Breast epithelium (tissue), 4 donors: ENCODE data around the gene NDUFAF8. TPM values are rescaled to one million over a fixed set of nuclear protein-coding genes. Genes with fewer than 3 reads are reported as not detected.

Experiments used
- DNase-seq, 2 donors: peaks; one replicate each; pipeline ENCODE4 v3.0.0-alpha.2; 2019; ENCODE audit warnings: low spot score in 2 of 2
- H3K27ac ChIP-seq, 2 donors: fragments of 200-600 bp; sonication (generic) in 1 of 2; one replicate each; pipeline ENCODE4 v1.5.1; 2016 to 2019; ENCODE audit warnings: mild to moderate bottlenecking in 1 of 2
- H3K27me3 ChIP-seq, 2 donors: fragments of 200-600 bp; sonication (generic) in 1 of 2; one replicate each; pipeline versions ENCODE4 v1.5.1 to v1.6.0; 2017 to 2019; ENCODE audit warnings: control low read depth in 1 of 2, mild to moderate bottlenecking in 1 of 2
- H3K36me3 ChIP-seq: fragments of 200-600 bp; one replicate; pipeline ENCODE4 v1.5.1; 2019
- H3K4me1 ChIP-seq, 2 donors: fragments of 200-600 bp; sonication (generic); one replicate each; pipeline ENCODE4 v1.5.1; 2016 to 2019; ENCODE audit warnings: control low read depth in 1 of 2
- H3K4me3 ChIP-seq, 3 donors: fragments of 200-600 bp; sonication (generic); 1 replicate in 2 of 3; 2 replicates in 1 of 3; pipeline ENCODE4 v1.5.1; 2016 to 2019; ENCODE audit warnings: mild to moderate bottlenecking in 3 of 3, moderate library complexity in 2 of 3
- H3K9me3 ChIP-seq, 2 donors: fragments of 200-600 bp; sonication (generic) in 1 of 2; one replicate each; pipeline ENCODE4 v1.5.1; 2016 to 2019; ENCODE audit warnings: control low read depth in 1 of 2
- CTCF ChIP-seq, 3 donors: fragments of 450-650 bp; IDR thresholded peaks; one replicate each; pipeline ENCODE4 v1.5.1; 2016 to 2017; ENCODE audit warnings: antibody characterized with exemption in 3 of 3, mild to moderate bottlenecking in 3 of 3, moderate library complexity in 3 of 3
- POLR2A ChIP-seq: fragments of 450-650 bp; IDR thresholded peaks from one replicate; pipeline ENCODE4 v1.6.1; 2016; ENCODE audit warnings: antibody characterized with exemption, mild to moderate bottlenecking, moderate library complexity
- POLR2AphosphoS5 ChIP-seq, 3 donors: sonication (generic); formaldehyde crosslinking; IDR thresholded peaks; one replicate each; pipeline ENCODE4 v1.6.1; 2017; ENCODE audit warnings: antibody characterized with exemption in 3 of 3
- intact Hi-C: fragments of 100-400 bp; cut with DNase I; formaldehyde crosslinking; loops from one replicate; pipeline ENCODE4 v1.15.1; 2023; ENCODE audit warnings: low total_unique reads
- total RNA-seq, 3 donors: library from RNA; depleted of rRNA; stranded (reverse); fragments of >200 nt; gene quantifications; one replicate each; pipeline ENCODE4 v1.1.0, GENCODE V29; 2016

NDUFAF8 gene
- total RNA-seq, 3 donors from 2014 or later, result 34.2 to 39.7 (median 35.2) TPM

GRCh38 chr17:81202318-81202717 lies 36.8 kb upstream of the NDUFAF8 start:
- no peak overlapping the region for H3K27ac ChIP-seq
- no peak overlapping the region for H3K4me3 ChIP-seq
- intact Hi-C loops, result no loop called here
- no peaks in the 10 kb centered on the region for H3K36me3 ChIP-seq
- no peaks in the 10 kb centered on the region for H3K9me3 ChIP-seq
- DNase-seq, result peak in 1 of 2 donors; percentile 76
- no peaks in the 10 kb centered on the region for H3K4me1 ChIP-seq
- H3K27me3 ChIP-seq, result no peaks in the 10 kb centered on the region
- TF ChIP-seq CTCF (IDR thresholded peaks at IDR 0.05) (no peak), POLR2A (no peak), POLR2AphosphoS5 (IDR thresholded peaks at IDR 0.05) (no peak)

GRCh38 chr17:81203136-81203535 lies 36.0 kb upstream of the NDUFAF8 start:
- Histone ChIP-seq H3K27me3 (no peaks in the 10 kb centered on the region), H3K4me3 (no peak overlapping the region), H3K27ac (no peak overlapping the region), H3K36me3 (no peaks in the 10 kb centered on the region), H3K9me3 (no peaks in the 10 kb centered on the region), H3K4me1 (no peaks in the 10 kb centered on the region)
- TF ChIP-seq POLR2A, result no peak
- no peak for TF ChIP-seq POLR2AphosphoS5 (IDR thresholded peaks at IDR 0.05)
- TF ChIP-seq CTCF (IDR thresholded peaks at IDR 0.05), result no peak
- intact Hi-C loops, result no loop called here
- no peak for DNase-seq

DNA sequence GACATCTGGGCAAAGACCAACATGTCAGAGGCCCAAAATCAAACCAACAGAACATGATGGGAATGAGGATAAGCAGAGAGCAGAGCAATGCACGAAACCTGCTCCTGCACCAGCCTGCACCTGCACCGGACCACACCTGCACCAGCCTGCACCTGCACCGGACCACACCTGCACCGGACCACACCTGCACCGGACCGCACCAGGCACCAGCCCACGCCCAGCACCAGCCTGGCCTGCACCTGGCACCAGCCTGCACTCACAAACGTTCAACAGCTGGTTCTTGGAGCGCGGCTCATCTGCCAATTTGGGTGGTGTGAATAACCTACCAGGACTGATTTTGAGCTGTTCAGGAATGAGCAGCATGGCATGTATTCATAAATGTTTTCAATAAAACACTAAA lies 34.5 kb upstream of the NDUFAF8 start:
- H3K4me1 ChIP-seq, result no peaks in the 10 kb centered on the region
- no peak overlapping the region for H3K27ac ChIP-seq
- DNase-seq, result no peak
- no peaks in the 10 kb centered on the region for H3K36me3 ChIP-seq
- no peak overlapping the region for H3K4me3 ChIP-seq
- no peaks in the 10 kb centered on the region for H3K9me3 ChIP-seq
- TF ChIP-seq POLR2A (no peak), CTCF (IDR thresholded peaks at IDR 0.05) (no peak), POLR2AphosphoS5 (IDR thresholded peaks at IDR 0.05) (no peak)
- H3K27me3 ChIP-seq, result no peaks in the 10 kb centered on the region
- intact Hi-C loops, result no loop called here

DNA sequence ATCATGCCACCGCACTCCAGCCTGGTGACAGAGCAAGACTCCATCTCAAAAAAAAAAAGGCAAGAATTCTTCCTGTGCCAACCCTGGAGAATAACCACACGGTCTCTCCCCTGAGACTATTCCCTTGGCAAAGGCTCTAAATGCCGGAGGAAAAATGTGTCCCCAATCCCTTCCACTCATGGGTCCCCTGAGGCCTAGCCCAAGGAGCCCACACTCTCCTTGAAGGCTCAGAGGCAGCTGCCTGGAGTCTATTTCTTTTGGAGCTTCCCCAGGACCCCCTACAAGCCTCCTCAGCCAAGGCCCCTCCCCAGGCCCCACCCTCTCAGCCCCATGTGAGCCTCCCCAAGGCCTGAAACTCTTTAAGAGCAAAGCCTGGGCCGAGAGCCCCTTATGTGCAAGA lies 33.0 kb upstream of the NDUFAF8 start:
- Histone ChIP-seq H3K27ac (no peak overlapping the region), H3K9me3 (no peaks in the 10 kb centered on the region), H3K4me3 (no peak overlapping the region), H3K36me3 (no peaks in the 10 kb centered on the region), H3K27me3 (no peaks in the 10 kb centered on the region), H3K4me1 (no peaks in the 10 kb centered on the region)
- intact Hi-C loops, result no loop called here
- TF ChIP-seq CTCF (IDR thresholded peaks at IDR 0.05) (no peak), POLR2AphosphoS5 (IDR thresholded peaks at IDR 0.05) (no peak), POLR2A (no peak)
- DNase-seq, result no peak

DNA sequence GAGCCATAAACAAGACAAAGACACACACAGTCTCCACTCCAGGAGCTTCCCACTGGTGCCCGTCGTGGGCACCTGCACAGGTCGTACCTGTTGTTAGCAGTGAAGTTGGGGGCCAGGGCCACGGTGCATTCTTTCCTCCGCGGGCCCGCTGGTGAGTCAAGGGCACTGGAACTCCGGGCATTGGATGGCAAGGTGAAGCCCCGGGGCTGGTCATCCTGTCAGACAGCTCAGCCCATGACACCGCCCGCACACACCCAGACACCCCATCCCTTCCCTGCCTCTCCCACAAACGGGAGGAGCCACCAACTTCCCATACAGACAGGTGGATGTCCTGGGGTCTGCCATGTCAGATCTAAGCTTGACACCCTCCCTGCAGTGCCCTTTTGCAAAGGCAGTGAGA lies 32.5 kb upstream of the NDUFAF8 start:
- Histone ChIP-seq H3K4me3 (no peak overlapping the region), H3K27ac (no peak overlapping the region), H3K4me1 (no peaks in the 10 kb centered on the region), H3K27me3 (no peaks in the 10 kb centered on the region), H3K36me3 (no peaks in the 10 kb centered on the region), H3K9me3 (no peaks in the 10 kb centered on the region)
- TF ChIP-seq CTCF (IDR thresholded peaks at IDR 0.05) (no peak), POLR2AphosphoS5 (IDR thresholded peaks at IDR 0.05) (no peak), POLR2A (no peak)
- intact Hi-C loops, result no loop called here
- no peak for DNase-seq
